ENCODE results near the gene RMND1. TPM values are rescaled to one million over a fixed set of nuclear protein-coding genes. Genes with fewer than 3 reads are reported as not detected.
"Not testable (repeated sequence)": the region's sequence is repeated elsewhere in the genome, so short reads cannot be mapped to it uniquely, and the experiment has no call there.

Gene RMND1
- total RNA-seq, 1 donor from 2014 or later, result 35.6 TPM

DNA sequence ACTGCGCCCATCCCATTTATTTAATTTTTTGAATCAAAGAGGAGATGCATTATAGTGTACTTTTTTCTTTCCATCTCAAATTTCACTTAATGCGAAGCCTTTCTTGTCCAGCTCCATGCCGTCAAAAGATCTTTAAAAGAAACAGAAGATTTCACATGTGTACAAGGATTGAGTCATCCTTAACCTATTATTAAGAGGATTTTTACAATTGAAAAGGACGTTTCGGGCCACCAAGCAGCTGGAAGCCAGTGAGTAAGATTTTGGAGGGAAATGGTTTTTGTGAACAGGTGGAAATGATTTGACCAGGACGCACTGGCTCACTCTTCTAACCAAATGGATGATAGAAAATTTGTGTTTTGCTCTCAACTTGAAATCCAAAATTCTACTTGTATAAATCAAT lies 26.7 kb upstream of the RMND1 start:
- Mint-ChIP-seq H3K27ac (ENCODE audit: unreplicated experiment) (no peak overlapping the region), H3K4me1 (ENCODE audit: unreplicated experiment) (peaks cover 19% of the 10 kb centered on the region), H3K9me3 (ENCODE audit: unreplicated experiment) (no peaks in the 10 kb centered on the region), H3K4me3 (ENCODE audit: unreplicated experiment) (no peak overlapping the region), H3K36me3 (ENCODE audit: unreplicated experiment) (no peaks in the 10 kb centered on the region), H3K27me3 (ENCODE audit: unreplicated experiment) (no peaks in the 10 kb centered on the region)
- no peak for DNase-seq (ENCODE audit: extremely low spot score, unreplicated experiment)
- no peak for TF ChIP-seq CTCF (IDR thresholded peaks at IDR 0.05)

GRCh38 chr6:151477726-151478125 lies 25.8 kb upstream of the RMND1 start:
- Mint-ChIP-seq H3K9me3 (ENCODE audit: unreplicated experiment) (no peaks in the 10 kb centered on the region), H3K4me3 (ENCODE audit: unreplicated experiment) (no peak overlapping the region), H3K36me3 (ENCODE audit: unreplicated experiment) (no peaks in the 10 kb centered on the region), H3K27ac (ENCODE audit: unreplicated experiment) (no peak overlapping the region), H3K4me1 (ENCODE audit: unreplicated experiment) (peaks cover 18% of the 10 kb centered on the region), H3K27me3 (ENCODE audit: unreplicated experiment) (no peaks in the 10 kb centered on the region)
- no peak for DNase-seq (ENCODE audit: extremely low spot score, unreplicated experiment)
- TF ChIP-seq CTCF (IDR thresholded peaks at IDR 0.05), result no peak

DNA sequence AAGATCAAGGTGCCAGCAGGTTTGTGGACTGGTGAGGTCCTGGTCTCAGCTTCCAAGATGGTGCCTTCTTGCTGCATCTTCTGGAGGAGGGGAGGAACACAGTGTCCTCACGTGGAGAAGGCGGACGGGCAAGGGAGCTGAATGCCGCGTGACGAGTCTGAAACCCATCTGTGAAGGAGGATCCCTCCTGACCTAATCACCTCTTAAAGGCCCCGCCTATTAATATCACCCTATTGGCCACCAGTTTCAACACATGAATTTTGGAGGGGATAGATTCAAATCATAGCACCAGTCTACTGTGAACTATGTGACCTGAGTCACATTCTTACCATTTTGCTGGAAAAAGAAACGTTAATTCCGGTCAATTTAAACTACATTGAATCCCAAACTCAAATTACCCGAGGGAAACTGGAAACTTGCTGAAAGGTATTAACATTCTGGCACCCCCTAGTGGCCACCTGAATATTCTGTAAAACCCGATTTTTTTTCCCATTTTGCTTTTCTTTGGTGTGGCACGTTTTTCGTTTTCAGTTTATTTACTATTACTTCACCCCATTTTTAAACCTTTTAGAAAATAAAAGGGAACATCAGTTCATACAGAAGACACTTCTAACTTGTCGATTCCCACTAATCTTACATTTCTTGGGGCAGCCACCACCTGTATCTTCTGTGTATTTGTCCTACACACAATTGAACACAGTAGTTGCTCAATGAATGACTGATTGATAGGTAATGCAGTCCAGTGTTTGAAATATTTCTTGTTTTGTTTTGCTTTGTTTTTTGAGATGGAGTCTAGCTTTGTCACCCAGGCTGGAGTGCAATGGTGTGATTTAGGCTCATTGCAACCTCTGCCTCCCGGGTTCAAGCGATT lies 24.0 kb upstream of the RMND1 start:
- peak; percentile 84 for TF ChIP-seq CTCF (IDR thresholded peaks at IDR 0.05)
- Mint-ChIP-seq H3K4me1 (ENCODE audit: unreplicated experiment) (peaks cover 7% of the 10 kb centered on the region), H3K27me3 (ENCODE audit: unreplicated experiment) (no peaks in the 10 kb centered on the region), H3K27ac (ENCODE audit: unreplicated experiment) (no peak overlapping the region), H3K4me3 (ENCODE audit: unreplicated experiment) (peak overlapping the region; percentile 26), H3K36me3 (ENCODE audit: unreplicated experiment) (no peaks in the 10 kb centered on the region), H3K9me3 (ENCODE audit: unreplicated experiment) (no peaks in the 10 kb centered on the region)
- no peak for DNase-seq (ENCODE audit: extremely low spot score, unreplicated experiment)

- H3K9me3 Mint-ChIP-seq (ENCODE audit: unreplicated experiment), result no peaks in the 10 kb centered on the region
- peaks cover 28% of the 10 kb centered on the region for H3K36me3 Mint-ChIP-seq (ENCODE audit: unreplicated experiment)
- no peak for DNase-seq (ENCODE audit: extremely low spot score, unreplicated experiment)
- peaks cover 2% of the 10 kb centered on the region for H3K4me1 Mint-ChIP-seq (ENCODE audit: unreplicated experiment)
- no peaks in the 10 kb centered on the region for H3K27me3 Mint-ChIP-seq (ENCODE audit: unreplicated experiment)
- H3K27ac Mint-ChIP-seq (ENCODE audit: unreplicated experiment), result no peak overlapping the region
- H3K4me3 Mint-ChIP-seq (ENCODE audit: unreplicated experiment), result no peak overlapping the region
- TF ChIP-seq CTCF (IDR thresholded peaks at IDR 0.05), result no peak
These were observed 12.8 kb upstream of the RMND1 start for GRCh38 chr6:151464702-151465101.

DNA sequence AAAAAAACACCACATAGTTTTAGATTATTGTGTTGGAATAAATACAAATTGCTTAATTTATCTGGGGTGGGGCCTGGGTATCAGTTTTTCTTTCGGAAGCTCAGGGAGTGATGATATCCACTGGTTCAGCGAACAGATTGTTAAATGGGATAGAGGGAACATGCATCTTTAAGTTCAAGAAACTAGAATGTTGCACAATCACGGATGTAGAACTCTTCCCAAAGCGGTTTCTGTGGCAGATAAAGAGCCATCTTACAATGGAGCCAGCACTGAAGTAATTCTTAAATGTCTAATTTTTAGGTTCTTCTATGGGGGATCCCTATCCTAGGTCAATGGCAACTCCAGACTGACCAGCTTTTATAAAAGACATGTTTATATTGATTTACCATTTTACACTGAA lies 9.7 kb upstream of the RMND1 start:
- H3K4me1 Mint-ChIP-seq (ENCODE audit: unreplicated experiment), result peaks cover 2% of the 10 kb centered on the region
- TF ChIP-seq CTCF (IDR thresholded peaks at IDR 0.05), result no peak
- H3K9me3 Mint-ChIP-seq (ENCODE audit: unreplicated experiment), result no peaks in the 10 kb centered on the region
- DNase-seq (ENCODE audit: extremely low spot score, unreplicated experiment), result no peak
- peaks cover 24% of the 10 kb centered on the region for H3K36me3 Mint-ChIP-seq (ENCODE audit: unreplicated experiment)
- no peak overlapping the region for H3K27ac Mint-ChIP-seq (ENCODE audit: unreplicated experiment)
- H3K27me3 Mint-ChIP-seq (ENCODE audit: unreplicated experiment), result no peaks in the 10 kb centered on the region
- H3K4me3 Mint-ChIP-seq (ENCODE audit: unreplicated experiment), result no peak overlapping the region

- not testable (repeated sequence) for H3K4me3 Mint-ChIP-seq (ENCODE audit: unreplicated experiment); H3K27ac Mint-ChIP-seq (ENCODE audit: unreplicated experiment); H3K27me3 Mint-ChIP-seq (ENCODE audit: unreplicated experiment); H3K36me3 Mint-ChIP-seq (ENCODE audit: unreplicated experiment); H3K9me3 Mint-ChIP-seq (ENCODE audit: unreplicated experiment); DNase-seq (ENCODE audit: extremely low spot score, unreplicated experiment)
- H3K4me1 Mint-ChIP-seq (ENCODE audit: unreplicated experiment), result peaks cover 30% of the 10 kb centered on the region
These were observed 3.9 kb upstream of the RMND1 start for GRCh38 chr6:151455751-151456398.

Data from osteocyte (in vitro differentiated cells).